Mucosa of gallbladder (tissue), 1 donor: Measurements from ENCODE around the gene ARHGAP24. TPM values are rescaled to one million over a fixed set of nuclear protein-coding genes. Genes with fewer than 3 reads are reported as not detected.

Source experiments
- DNase-seq: peaks from one replicate; pipeline ENCODE4 v3.0.0-alpha.2; 2020; ENCODE audit warnings: low spot score
- total RNA-seq: library from RNA; stranded (reverse); gene quantifications from one replicate; pipeline ENCODE4 v1.2.1, GENCODE V29; 2021
- donor health status: DM: no; HTN: no; CAD: no.

The ARHGAP24 gene
- total RNA-seq, 1 donor from 2014 or later = 13.6 TPM

- DNase-seq = no peak
Measured at GRCh38 chr4:85740431-85740861, 265.5 kb downstream of the ARHGAP24 start.

- DNase-seq = no peak
Measured at GRCh38 chr4:85741381-85741780, 266.4 kb downstream of the ARHGAP24 start.

- no peak for DNase-seq
Measured at GRCh38 chr4:85741921-85742591, 267.1 kb downstream of the ARHGAP24 start.

- DNase-seq = no peak
Measured at GRCh38 chr4:85744950-85745349, 270.0 kb downstream of the ARHGAP24 start.

- no peak for DNase-seq
Measured at GRCh38 chr4:85745939-85746338, 271.0 kb downstream of the ARHGAP24 start.

- DNase-seq = peak; percentile 45
Measured at GRCh38 chr4:85747882-85748491, 273.0 kb downstream of the ARHGAP24 start.

GRCh38 chr4:85748654-85749053 is 273.7 kb downstream of the ARHGAP24 start:
- no peak for DNase-seq

GRCh38 chr4:85751866-85752265 is 276.9 kb downstream of the ARHGAP24 start:
- no peak for DNase-seq

- DNase-seq = no peak
Measured at GRCh38 chr4:85755285-85755684, 280.3 kb downstream of the ARHGAP24 start.

GRCh38 chr4:85756938-85757337 is 282.0 kb downstream of the ARHGAP24 start:
- no peak for DNase-seq

- DNase-seq = no peak
Measured at GRCh38 chr4:85759388-85759787, 284.4 kb downstream of the ARHGAP24 start.

- no peak for DNase-seq
Measured at GRCh38 chr4:85760511-85760910, 285.6 kb downstream of the ARHGAP24 start.

- DNase-seq = peak; percentile 58
Measured at GRCh38 chr4:85761803-85762528, 287.0 kb downstream of the ARHGAP24 start.

- DNase-seq = no peak
Measured at GRCh38 chr4:85762529-85762871, 287.6 kb downstream of the ARHGAP24 start.

- no peak for DNase-seq
Measured at GRCh38 chr4:85763202-85763601, 288.3 kb downstream of the ARHGAP24 start.

GRCh38 chr4:85767649-85768048 is 292.7 kb downstream of the ARHGAP24 start:
- no peak for DNase-seq

- DNase-seq = no peak
Measured at GRCh38 chr4:85769009-85769408, 294.1 kb downstream of the ARHGAP24 start.

- DNase-seq = no peak
Measured at GRCh38 chr4:85772470-85772869, 297.5 kb downstream of the ARHGAP24 start.

GRCh38 chr4:85773372-85773771 is 298.4 kb downstream of the ARHGAP24 start:
- no peak for DNase-seq

- no peak for DNase-seq
Measured at GRCh38 chr4:85774000-85774399, 299.1 kb downstream of the ARHGAP24 start.

- DNase-seq = no peak
Measured at GRCh38 chr4:85774489-85774888, 299.5 kb downstream of the ARHGAP24 start.

GRCh38 chr4:85776096-85776495 is 301.1 kb downstream of the ARHGAP24 start:
- no peak for DNase-seq

GRCh38 chr4:85776579-85776978 is 301.6 kb downstream of the ARHGAP24 start:
- no peak for DNase-seq
